ENCODE data around the gene PLXNA4. TPM values are rescaled to one million over a fixed set of nuclear protein-coding genes. Genes with fewer than 3 reads are reported as not detected.
A peak's percentile ranks its signal among the peaks of the same experiment; 100 is the strongest.

Gene PLXNA4
- total and polyA plus RNA-seq, 2 experiments from 2014 or later: 0.32 TPM; not detected in 1

DNA sequence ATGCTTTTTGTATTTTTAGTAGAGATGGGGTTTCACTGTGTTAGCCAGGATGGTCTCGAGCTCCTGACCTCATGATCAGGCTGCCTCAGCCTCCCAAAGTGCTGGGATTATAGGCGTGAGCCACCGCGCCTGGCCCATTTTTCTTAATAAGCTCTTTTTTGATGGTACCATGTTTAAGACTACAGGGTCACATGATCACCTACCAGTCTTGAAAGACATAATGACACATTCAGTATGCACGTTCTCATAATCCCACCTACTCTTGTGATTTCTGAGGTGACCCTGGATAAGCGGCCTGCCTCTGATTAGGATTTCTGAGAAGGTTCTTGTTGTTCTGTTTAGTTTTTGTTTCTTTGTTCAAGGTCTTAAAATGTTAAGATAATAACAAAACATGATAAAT is 43.7 kb upstream of the PLXNA4 start:
- H3K9ac ChIP-seq: no peak overlapping the region
- 93% methylated on average over 6 of the region's 6 CpGs for WGBS, 2 experiments (ENCODE audit: low coverage in 1 of 2, low lambda C conversion rate in 2 of 2, missing lambda C conversion rate in 2 of 2)
- no peaks in the 10 kb centered on the region for H3K9me2 ChIP-seq (ENCODE audit: insufficient read depth)
- no peak overlapping the region for H3K4me3 ChIP-seq
- no peak for TF ChIP-seq EZH2phosphoT487 (IDR thresholded peaks at IDR 0.05; ENCODE audit: insufficient read depth, low read depth)
- no peak for TF ChIP-seq EZH2 (IDR thresholded peaks at IDR 0.05; ENCODE audit: insufficient read depth, poor library complexity, severe bottlenecking)
- peaks cover 11% of the 10 kb centered on the region for H3K4me1 ChIP-seq (ENCODE audit: insufficient read depth)
- H3K4me2 ChIP-seq (ENCODE audit: unreplicated experiment): no peak overlapping the region
- H3K27me3 ChIP-seq (replicated peaks; ENCODE audit: insufficient read depth): no peaks in the 10 kb centered on the region
- no peaks in the 10 kb centered on the region for H3K9me3 ChIP-seq (ENCODE audit: low read depth)
- no peak overlapping the region for H3K27ac ChIP-seq
- H3K36me3 ChIP-seq (ENCODE audit: low read depth): no peaks in the 10 kb centered on the region
- in situ Hi-C loops (cut with MboI): no loop called here
- H3K79me2 ChIP-seq (ENCODE audit: insufficient read depth): no peaks in the 10 kb centered on the region
- H2AFZ ChIP-seq: no peak overlapping the region
- H4K20me1 ChIP-seq (ENCODE audit: insufficient read depth): no peaks in the 10 kb centered on the region
- no peak for DNase-seq
- H3F3A ChIP-seq (ENCODE audit: insufficient read depth): 0 out of 2 replicates have a peak, but pooled peaks cover 4% of the 10 kb centered on the region

DNA sequence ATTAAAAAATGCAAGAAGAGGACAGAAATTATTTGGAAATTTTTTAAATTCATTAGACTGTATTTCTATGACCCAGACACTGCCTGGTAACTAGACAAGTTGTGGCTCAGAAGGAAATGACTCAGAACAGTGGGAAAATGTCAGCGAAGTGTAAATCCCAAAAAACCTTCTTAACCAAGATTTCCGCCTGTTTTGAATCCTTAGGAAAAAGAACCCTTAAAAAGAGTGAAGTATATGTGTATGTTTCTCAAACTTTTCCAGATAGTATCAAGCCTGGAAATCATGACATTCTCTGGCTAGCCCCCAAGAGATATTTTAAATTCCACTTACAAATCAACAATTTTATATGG is 42.7 kb upstream of the PLXNA4 start:
- no peak for TF ChIP-seq EZH2phosphoT487 (IDR thresholded peaks at IDR 0.05; ENCODE audit: insufficient read depth, low read depth)
- TF ChIP-seq EZH2 (IDR thresholded peaks at IDR 0.05; ENCODE audit: insufficient read depth, poor library complexity, severe bottlenecking): no peak
- H4K20me1 ChIP-seq (ENCODE audit: insufficient read depth): no peaks in the 10 kb centered on the region
- H3K9me3 ChIP-seq (ENCODE audit: low read depth): no peaks in the 10 kb centered on the region
- 0 out of 2 replicates have a peak, but pooled peaks cover 4% of the 10 kb centered on the region for H3F3A ChIP-seq (ENCODE audit: insufficient read depth)
- peaks cover 11% of the 10 kb centered on the region for H3K4me1 ChIP-seq (ENCODE audit: insufficient read depth)
- H3K27ac ChIP-seq: 0 out of 2 replicates have a peak overlapping the region, but pooled peaks have one; percentile 19
- H3K4me2 ChIP-seq (ENCODE audit: unreplicated experiment): peak overlapping the region; percentile 8
- no peaks in the 10 kb centered on the region for H3K27me3 ChIP-seq (replicated peaks; ENCODE audit: insufficient read depth)
- in situ Hi-C loops (cut with MboI): no loop called here
- H3K79me2 ChIP-seq (ENCODE audit: insufficient read depth): no peaks in the 10 kb centered on the region
- no peak overlapping the region for H2AFZ ChIP-seq
- H3K9ac ChIP-seq: peak overlapping the region; percentile 9; the same call in 1 of the 2 replicates
- peak; percentile 66 for DNase-seq
- H3K9me2 ChIP-seq (ENCODE audit: insufficient read depth): no peaks in the 10 kb centered on the region
- no peaks in the 10 kb centered on the region for H3K36me3 ChIP-seq (ENCODE audit: low read depth)
- 0 out of 2 replicates have a peak overlapping the region, but pooled peaks have one; percentile 4 for H3K4me3 ChIP-seq
- WGBS, 2 experiments (ENCODE audit: low coverage in 1 of 2, low lambda C conversion rate in 2 of 2, missing lambda C conversion rate in 2 of 2): 24 to 42% methylated on average over 2 of the region's 2 CpGs

DNA sequence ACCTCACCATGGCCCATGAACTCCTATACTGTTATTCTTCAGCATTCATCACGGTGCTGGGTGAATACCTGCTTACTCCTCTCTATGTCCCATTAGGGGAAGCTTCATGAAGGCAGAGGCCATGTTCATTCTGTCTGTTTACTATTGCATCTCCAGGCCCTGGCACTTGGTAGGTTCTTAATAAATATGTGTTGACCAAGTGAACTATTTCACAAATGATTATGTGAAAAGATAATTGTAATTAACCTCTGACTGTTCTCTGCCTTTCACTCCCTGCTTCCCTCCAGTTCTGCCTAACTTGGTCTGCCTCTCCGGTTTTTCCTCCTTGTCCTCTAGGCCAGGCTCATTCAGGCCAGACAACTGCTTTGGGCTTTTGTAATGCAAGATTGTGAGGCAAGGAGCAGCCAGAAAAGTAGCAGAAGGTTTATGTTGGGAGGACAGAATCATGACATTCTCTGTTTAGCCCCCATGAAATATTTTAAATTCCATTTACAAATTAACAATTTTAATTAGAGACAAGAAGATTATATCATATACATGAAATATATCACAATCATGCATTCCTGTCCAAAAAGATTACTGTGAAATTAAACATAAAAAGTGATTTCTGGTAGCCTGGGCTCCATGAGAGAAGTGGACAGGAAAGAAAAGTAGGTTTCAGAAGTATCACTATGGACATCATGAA is 42.1 kb upstream of the PLXNA4 start:
- Histone ChIP-seq H3K27ac (0 out of 2 replicates have a peak overlapping the region, but pooled peaks have one; percentile 19), H2AFZ (no peak overlapping the region), H3K36me3 (ENCODE audit: low read depth) (no peaks in the 10 kb centered on the region), H3K9me2 (ENCODE audit: insufficient read depth) (no peaks in the 10 kb centered on the region), H3K79me2 (ENCODE audit: insufficient read depth) (no peaks in the 10 kb centered on the region), H3K27me3 (replicated peaks; ENCODE audit: insufficient read depth) (no peaks in the 10 kb centered on the region), H3K4me1 (ENCODE audit: insufficient read depth) (peaks cover 11% of the 10 kb centered on the region), H3K9me3 (ENCODE audit: low read depth) (no peaks in the 10 kb centered on the region), H3F3A (ENCODE audit: insufficient read depth) (0 out of 2 replicates have a peak, but pooled peaks cover 4% of the 10 kb centered on the region), H4K20me1 (ENCODE audit: insufficient read depth) (no peaks in the 10 kb centered on the region), H3K4me2 (ENCODE audit: unreplicated experiment) (peak overlapping the region; percentile 8), H3K9ac (peak overlapping the region; percentile 9; the same call in 1 of the 2 replicates), H3K4me3 (no peak overlapping the region)
- DNase-seq: peak; percentile 19
- WGBS, 2 experiments (ENCODE audit: low coverage in 1 of 2, low lambda C conversion rate in 2 of 2, missing lambda C conversion rate in 2 of 2): 59 to 65% methylated on average over 2 of the region's 2 CpGs
- no peak for TF ChIP-seq EZH2 (IDR thresholded peaks at IDR 0.05; ENCODE audit: insufficient read depth, poor library complexity, severe bottlenecking)
- TF ChIP-seq EZH2phosphoT487 (IDR thresholded peaks at IDR 0.05; ENCODE audit: insufficient read depth, low read depth): no peak
- in situ Hi-C loops (cut with MboI): no loop called here

DNA sequence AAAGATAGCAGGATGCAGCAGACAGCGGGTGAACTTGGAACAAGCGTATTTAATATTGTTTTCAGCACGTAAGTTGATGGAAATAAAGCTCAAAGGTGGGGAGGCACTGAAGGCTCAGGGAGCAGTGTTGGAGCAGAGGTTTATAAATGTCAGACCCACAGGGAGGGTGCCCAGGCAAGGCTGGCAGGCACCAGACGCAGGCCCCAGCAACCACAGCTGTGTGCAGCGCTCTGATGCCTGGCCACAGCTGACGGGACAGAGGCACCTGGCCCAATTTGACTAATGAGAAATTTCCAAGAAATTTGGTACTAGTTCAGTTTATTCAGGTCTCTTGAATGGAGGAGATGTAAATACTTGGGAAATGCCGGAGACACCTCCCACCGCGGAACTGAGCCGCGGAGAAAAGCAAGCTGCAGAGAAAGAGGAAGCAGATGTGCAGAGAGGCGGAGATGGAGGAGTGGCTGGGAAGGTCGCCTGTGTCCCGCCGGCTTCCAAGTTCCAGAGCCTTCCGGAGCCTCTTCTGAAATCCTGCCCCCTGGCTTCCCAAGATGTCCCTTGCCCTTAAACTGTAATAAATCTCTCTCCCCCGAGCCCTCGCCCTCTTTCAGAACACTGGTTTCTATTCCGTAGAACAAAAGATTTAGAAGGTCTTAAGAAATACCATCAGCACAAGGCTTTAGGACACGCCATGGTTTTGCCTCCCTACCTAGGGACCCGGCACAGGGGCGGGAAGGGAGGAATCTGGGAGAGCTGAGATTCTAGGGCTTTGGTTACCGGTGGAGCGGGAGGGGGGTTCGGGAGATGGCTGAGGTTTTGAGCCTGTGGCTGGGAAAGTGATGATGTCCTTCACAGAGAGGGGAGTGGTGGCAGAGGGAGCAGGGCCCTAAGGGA is 38.4 kb upstream of the PLXNA4 start:
- peak; percentile 40 for DNase-seq
- no peaks in the 10 kb centered on the region for H3K36me3 ChIP-seq (ENCODE audit: low read depth)
- no peaks in the 10 kb centered on the region for H3K27me3 ChIP-seq (replicated peaks; ENCODE audit: insufficient read depth)
- H3K9me3 ChIP-seq (ENCODE audit: low read depth): no peaks in the 10 kb centered on the region
- peak overlapping the region; percentile 61 for H3K4me3 ChIP-seq
- H3K9ac ChIP-seq: no peak overlapping the region
- no peaks in the 10 kb centered on the region for H3F3A ChIP-seq (ENCODE audit: insufficient read depth)
- H3K4me2 ChIP-seq (ENCODE audit: unreplicated experiment): peak overlapping the region; percentile 83
- peaks cover 11% of the 10 kb centered on the region for H3K4me1 ChIP-seq (ENCODE audit: insufficient read depth)
- H3K27ac ChIP-seq: no peak overlapping the region
- peak overlapping the region; percentile 82 for H2AFZ ChIP-seq
- in situ Hi-C loops (cut with MboI): no loop called here
- 14 to 19% methylated on average over 25 of the region's 25 CpGs for WGBS, 2 experiments (ENCODE audit: low coverage in 1 of 2, low lambda C conversion rate in 2 of 2, missing lambda C conversion rate in 2 of 2)
- no peaks in the 10 kb centered on the region; the same call in 1 of the 2 replicates for H4K20me1 ChIP-seq (ENCODE audit: insufficient read depth)
- H3K79me2 ChIP-seq (ENCODE audit: insufficient read depth): no peaks in the 10 kb centered on the region
- no peaks in the 10 kb centered on the region for H3K9me2 ChIP-seq (ENCODE audit: insufficient read depth)
- TF ChIP-seq EZH2 (IDR thresholded peaks at IDR 0.05; ENCODE audit: insufficient read depth, poor library complexity, severe bottlenecking): no peak
- TF ChIP-seq EZH2phosphoT487 (IDR thresholded peaks at IDR 0.05; ENCODE audit: insufficient read depth, low read depth): no peak

Data from GM23248 (cell line).